ENCODE measurements around the gene ANGEL2.
"Not testable (repeated sequence)": the region's sequence is repeated elsewhere in the genome, so short reads cannot be mapped to it uniquely, and the experiment has no call there.

Gene ANGEL2

GRCh38 chr1:212975111-212975918 is 40.4 kb downstream of the ANGEL2 start:
- DNase-seq (ENCODE audit: low read depth in 2 of 2), result no peak

GRCh38 chr1:212974711-212975110 is 41.0 kb downstream of the ANGEL2 start:
- DNase-seq (ENCODE audit: low read depth in 2 of 2), result no peak

- no peak for DNase-seq (ENCODE audit: low read depth in 2 of 2)
Measured at GRCh38 chr1:212973899-212974298, 41.8 kb downstream of the ANGEL2 start.

GRCh38 chr1:212973426-212973825 is 42.2 kb downstream of the ANGEL2 start:
- DNase-seq (ENCODE audit: low read depth in 2 of 2), result no peak

- no peak for DNase-seq (ENCODE audit: low read depth in 2 of 2)
Measured at GRCh38 chr1:212971312-212971711, 44.4 kb downstream of the ANGEL2 start.

- no peak for DNase-seq (ENCODE audit: low read depth in 2 of 2)
Measured at GRCh38 chr1:212970085-212970484, 45.6 kb downstream of the ANGEL2 start.

GRCh38 chr1:212968368-212968863 is 47.3 kb downstream of the ANGEL2 start:
- DNase-seq (ENCODE audit: low read depth in 2 of 2), result no peak

GRCh38 chr1:212967801-212968200 is 47.9 kb downstream of the ANGEL2 start:
- no peak for DNase-seq (ENCODE audit: low read depth in 2 of 2)

GRCh38 chr1:212966616-212967015 is 49.1 kb downstream of the ANGEL2 start:
- no peak for DNase-seq (ENCODE audit: low read depth in 2 of 2)

- DNase-seq (ENCODE audit: low read depth in 2 of 2), result not testable (repeated sequence)
Measured at GRCh38 chr1:212964993-212965392, 50.7 kb downstream of the ANGEL2 start.

- no peak for DNase-seq (ENCODE audit: low read depth in 2 of 2)
Measured at GRCh38 chr1:212964102-212964501, 51.6 kb downstream of the ANGEL2 start.

GRCh38 chr1:212962509-212962908 is 53.2 kb downstream of the ANGEL2 start:
- no peak for DNase-seq (ENCODE audit: low read depth in 2 of 2)

- DNase-seq (ENCODE audit: low read depth in 2 of 2), result no peak
Measured at GRCh38 chr1:212960932-212961331, 54.7 kb downstream of the ANGEL2 start.

- DNase-seq (ENCODE audit: low read depth in 2 of 2), result no peak
Measured at GRCh38 chr1:212959266-212960220, 56.1 kb downstream of the ANGEL2 start.

- DNase-seq (ENCODE audit: low read depth in 2 of 2), result no peak
Measured at GRCh38 chr1:212958175-212958574, 57.5 kb downstream of the ANGEL2 start.

- DNase-seq (ENCODE audit: low read depth in 2 of 2), result no peak
Measured at GRCh38 chr1:212957546-212957945, 58.1 kb downstream of the ANGEL2 start.

- no peak for DNase-seq (ENCODE audit: low read depth in 2 of 2)
Measured at GRCh38 chr1:212955961-212956620, 59.6 kb downstream of the ANGEL2 start.

- no peak for DNase-seq (ENCODE audit: low read depth in 2 of 2)
Measured at GRCh38 chr1:212955098-212955497, 60.6 kb downstream of the ANGEL2 start.

GRCh38 chr1:212954514-212954913 is 61.2 kb downstream of the ANGEL2 start:
- DNase-seq (ENCODE audit: low read depth in 2 of 2), result no peak

- DNase-seq (ENCODE audit: low read depth in 2 of 2), result no peak
Measured at GRCh38 chr1:212953321-212953720, 62.3 kb downstream of the ANGEL2 start.

- DNase-seq (ENCODE audit: low read depth in 2 of 2), result no peak
Measured at GRCh38 chr1:212952641-212952976, 63.1 kb downstream of the ANGEL2 start.
